ENCODE measurements around the gene GAPDH. TPM values are rescaled to one million over a fixed set of nuclear protein-coding genes. Genes with fewer than 3 reads are reported as not detected.
"Not testable (repeated sequence)": the region's sequence is repeated elsewhere in the genome, so short reads cannot be mapped to it uniquely, and the experiment has no call there.

Gene GAPDH
- 4,776 and 4,843 TPM in 2 replicates for total RNA-seq (2014; rRNA removed; shearing (Covaris generic))

DNA sequence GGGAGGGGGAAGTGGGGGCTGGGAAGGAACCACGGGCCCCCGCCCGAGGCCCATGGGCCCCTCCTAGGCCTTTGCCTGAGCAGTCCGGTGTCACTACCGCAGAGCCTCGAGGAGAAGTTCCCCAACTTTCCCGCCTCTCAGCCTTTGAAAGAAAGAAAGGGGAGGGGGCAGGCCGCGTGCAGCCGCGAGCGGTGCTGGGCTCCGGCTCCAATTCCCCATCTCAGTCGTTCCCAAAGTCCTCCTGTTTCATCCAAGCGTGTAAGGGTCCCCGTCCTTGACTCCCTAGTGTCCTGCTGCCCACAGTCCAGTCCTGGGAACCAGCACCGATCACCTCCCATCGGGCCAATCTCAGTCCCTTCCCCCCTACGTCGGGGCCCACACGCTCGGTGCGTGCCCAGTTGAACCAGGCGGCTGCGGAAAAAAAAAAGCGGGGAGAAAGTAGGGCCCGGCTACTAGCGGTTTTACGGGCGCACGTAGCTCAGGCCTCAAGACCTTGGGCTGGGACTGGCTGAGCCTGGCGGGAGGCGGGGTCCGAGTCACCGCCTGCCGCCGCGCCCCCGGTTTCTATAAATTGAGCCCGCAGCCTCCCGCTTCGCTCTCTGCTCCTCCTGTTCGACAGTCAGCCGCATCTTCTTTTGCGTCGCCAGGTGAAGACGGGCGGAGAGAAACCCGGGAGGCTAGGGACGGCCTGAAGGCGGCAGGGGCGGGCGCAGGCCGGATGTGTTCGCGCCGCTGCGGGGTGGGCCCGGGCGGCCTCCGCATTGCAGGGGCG is at the start of gene GAPDH:
TSS of gene GAPDH (plus strand) at position 595 of the 772 bp plus-strand sequence. CDS start 316 bp downstream, outside the sequence.
- Histone ChIP-seq H3K4me1 (peaks cover 18% of the 10 kb centered on the region; the same call in 1 of the 2 replicates), H3K27ac (peak within 1 kb of the TSS; percentile 93), H3K27me3 (no peaks in the 10 kb centered on the region), H3K4me3 (peak within 1 kb of the TSS; percentile 94), H3K9me3 (replicated peaks) (no peaks in the 10 kb centered on the region), H3K36me3 (peaks cover 65% of the 10 kb centered on the region)
- DNase-seq = peak; percentile 95 to 98

DNA sequence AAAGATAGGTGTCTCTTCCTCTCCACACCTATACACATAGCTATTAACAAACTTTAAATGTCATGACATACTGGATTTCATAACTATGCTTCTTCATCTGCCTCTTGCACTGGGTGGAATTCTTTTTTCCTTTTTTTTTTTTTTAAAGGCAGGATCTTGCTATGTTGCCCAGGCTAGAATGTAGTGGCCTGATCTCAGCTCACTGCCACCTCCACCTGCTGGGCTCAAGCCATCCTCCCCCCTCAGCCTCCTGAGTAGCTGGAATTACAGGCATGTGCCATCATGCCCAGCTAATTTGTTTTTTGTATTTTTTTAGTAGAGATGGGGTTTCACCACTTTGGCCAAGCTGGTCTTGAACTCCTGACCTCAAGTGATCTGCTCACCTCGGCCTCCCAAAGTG is 46.1 kb upstream of the GAPDH start:
- DNase-seq = no peak
- Histone ChIP-seq H3K9me3 (replicated peaks) (no peaks in the 10 kb centered on the region), H3K27ac (no peak overlapping the region), H3K36me3 (peaks cover 7% of the 10 kb centered on the region), H3K4me1 (no peaks in the 10 kb centered on the region), H3K27me3 (no peaks in the 10 kb centered on the region), H3K4me3 (no peak overlapping the region)

DNA sequence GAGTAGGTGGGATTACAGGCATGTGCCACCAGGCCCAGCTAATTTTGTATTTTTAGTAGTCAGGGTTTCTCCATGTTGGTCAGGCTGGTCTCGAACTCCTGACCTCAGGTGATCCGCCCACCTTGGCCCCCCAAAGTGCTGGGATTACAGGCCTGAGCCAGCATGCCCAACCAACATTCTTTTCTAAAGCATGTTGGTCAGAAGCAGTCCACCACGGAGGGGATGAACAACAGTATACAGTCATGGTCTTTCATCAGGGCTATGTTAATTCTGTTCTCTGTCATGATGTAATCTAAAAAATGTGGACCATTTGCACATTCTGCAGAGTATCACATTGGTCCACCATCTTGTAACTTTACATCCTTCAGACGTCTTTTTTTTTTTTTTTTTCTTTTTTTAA is 44.9 kb upstream of the GAPDH start:
- H3K27me3 ChIP-seq = no peaks in the 10 kb centered on the region
- H3K4me1 ChIP-seq = no peaks in the 10 kb centered on the region
- no peak overlapping the region for H3K4me3 ChIP-seq
- H3K9me3 ChIP-seq (replicated peaks) = no peaks in the 10 kb centered on the region
- H3K36me3 ChIP-seq = peaks cover 7% of the 10 kb centered on the region
- no peak for DNase-seq
- no peak overlapping the region for H3K27ac ChIP-seq

DNA sequence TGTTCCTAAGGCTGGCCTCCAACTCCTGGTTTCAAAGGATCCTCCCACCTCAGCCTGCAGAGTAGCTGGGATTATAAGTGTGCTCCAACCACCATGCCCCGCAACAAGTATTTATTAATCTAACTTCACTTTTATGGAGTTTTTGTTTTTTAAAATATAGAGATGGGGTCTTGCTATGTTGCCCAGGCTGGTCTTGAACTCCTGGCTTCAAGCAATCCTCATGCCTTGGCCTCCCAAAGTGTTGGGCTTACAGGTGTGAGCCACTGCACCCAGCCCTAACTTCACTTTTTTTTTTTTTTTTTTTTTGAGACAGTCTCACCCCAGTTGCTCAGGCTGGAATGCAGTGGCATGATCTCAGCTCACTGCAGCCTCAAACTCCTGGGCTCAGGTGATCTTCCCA is 43.6 kb upstream of the GAPDH start:
- not testable (repeated sequence) for H3K9me3 ChIP-seq (replicated peaks); H3K27me3 ChIP-seq; H3K4me1 ChIP-seq; H3K27ac ChIP-seq; H3K4me3 ChIP-seq; DNase-seq
- peaks cover 18% of the 10 kb centered on the region for H3K36me3 ChIP-seq

DNA sequence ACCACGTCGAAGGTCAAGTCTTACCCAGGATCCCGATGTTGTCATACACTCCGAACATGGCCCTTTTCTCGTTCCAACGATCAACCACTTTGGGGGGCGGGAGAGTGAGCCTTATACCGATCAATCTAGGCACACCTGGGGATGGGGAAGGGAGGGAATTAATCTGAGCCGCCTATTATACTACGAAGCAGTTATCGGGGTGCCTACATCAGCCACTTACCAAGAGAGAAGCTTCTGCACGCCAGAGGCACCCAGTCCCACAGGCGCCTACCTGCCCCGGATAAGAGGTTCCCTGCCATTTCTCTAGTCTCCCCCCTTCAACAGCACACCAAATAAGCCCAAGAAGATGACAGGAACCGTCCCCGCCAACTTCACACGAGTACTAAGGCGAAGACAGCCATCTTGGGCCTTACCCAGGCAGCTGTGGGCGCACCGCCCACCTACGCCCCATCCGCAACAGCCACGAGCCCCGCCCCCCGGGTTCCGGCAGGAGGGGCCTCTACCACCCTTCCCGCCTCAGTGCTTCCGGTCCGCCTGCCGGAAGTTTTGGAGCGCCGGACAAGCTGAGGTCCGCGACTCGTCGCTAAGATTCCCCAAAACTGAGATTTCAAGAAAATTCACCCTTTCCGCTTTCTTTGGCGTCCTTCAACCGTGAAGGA is 41.4 kb upstream of the GAPDH start, which contains the start of gene MRPL51:
TSS of gene MRPL51 (minus strand) at position 425 of the 659 bp plus-strand sequence. CDS start at position 299, 126 bp downstream.
- Histone ChIP-seq H3K4me1 (0 out of 2 replicates have a peak, but pooled peaks cover 8% of the 10 kb centered on the region), H3K9me3 (replicated peaks) (no peaks in the 10 kb centered on the region), H3K27ac (peak within 1 kb of the TSS; percentile 94), H3K36me3 (peaks cover 35% of the 10 kb centered on the region), H3K27me3 (no peaks in the 10 kb centered on the region), H3K4me3 (peak within 1 kb of the TSS; percentile 72)
- DNase-seq = peak; percentile 97 to 98

DNA sequence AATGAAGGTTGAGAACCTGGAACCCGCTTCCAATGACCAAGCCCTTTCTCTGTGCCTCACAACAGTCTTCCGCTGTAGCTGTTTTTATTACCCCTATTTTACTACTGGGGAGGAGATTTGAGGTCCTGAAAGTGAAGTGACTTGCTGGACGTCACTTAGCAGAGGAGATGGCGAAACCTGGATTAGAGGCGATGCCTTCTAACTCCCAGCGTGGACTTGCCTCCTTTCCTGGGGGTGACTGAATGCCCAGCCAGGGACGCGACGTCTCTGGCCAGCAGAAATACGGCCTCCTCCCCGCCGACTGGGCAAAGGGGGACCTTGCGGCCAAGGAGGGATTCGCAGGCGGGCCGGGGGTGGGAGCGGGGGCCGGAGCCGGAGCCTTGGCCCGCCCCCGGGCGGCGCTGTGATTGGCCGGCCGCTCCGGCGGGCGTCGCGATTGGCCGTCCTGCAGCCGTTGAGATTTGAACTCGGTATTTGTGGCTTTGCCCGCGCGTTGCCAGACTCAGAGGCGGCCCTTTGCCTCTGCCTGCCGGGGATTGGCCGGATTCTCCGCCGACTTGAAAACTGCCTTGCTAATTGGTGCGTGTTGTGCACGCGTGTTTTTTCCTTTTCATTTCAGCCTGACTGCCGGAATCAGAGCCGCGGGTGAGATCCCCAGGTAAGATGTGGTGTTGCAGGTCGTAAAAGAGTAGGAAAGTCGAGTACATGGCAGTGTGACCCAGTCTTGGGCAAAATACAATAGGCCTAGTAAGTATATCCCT is 40.6 kb upstream of the GAPDH start, which contains the start of gene NCAPD2:
TSS of gene NCAPD2 (plus strand) at position 606 of the 761 bp plus-strand sequence. CDS start 997 bp downstream, outside the sequence.
- H3K4me3 ChIP-seq = peak within 1 kb of the TSS; percentile 72
- H3K9me3 ChIP-seq (replicated peaks) = no peaks in the 10 kb centered on the region
- no peaks in the 10 kb centered on the region for H3K27me3 ChIP-seq
- H3K4me1 ChIP-seq = 0 out of 2 replicates have a peak, but pooled peaks cover 8% of the 10 kb centered on the region
- H3K36me3 ChIP-seq = peaks cover 42% of the 10 kb centered on the region
- DNase-seq = peak; percentile 97 to 98
- H3K27ac ChIP-seq = peak within 1 kb of the TSS; percentile 94

DNA sequence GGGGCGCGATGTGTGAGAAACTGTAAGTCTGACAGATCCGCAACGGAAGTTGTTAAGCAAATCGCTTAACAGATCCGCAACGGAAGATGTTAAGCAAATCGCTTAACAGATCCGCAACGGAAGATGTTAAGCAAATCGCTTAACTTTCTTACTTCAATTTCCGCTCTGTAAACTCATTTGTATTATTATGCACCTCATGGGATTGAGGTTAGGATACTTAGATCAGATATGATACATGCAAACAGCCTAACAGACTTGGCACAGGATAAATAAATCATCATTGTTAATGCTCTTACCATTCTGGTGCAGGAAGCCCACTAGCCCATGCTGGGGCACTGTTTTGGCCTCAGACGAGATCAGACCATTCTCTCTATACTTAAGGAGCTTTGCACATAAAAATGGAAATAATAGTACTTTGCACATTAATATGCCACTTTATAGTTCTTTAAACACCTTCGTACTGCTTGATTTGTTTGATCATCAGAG is 40.0 kb upstream of the GAPDH start:
- 0 out of 2 replicates have a peak, but pooled peaks cover 8% of the 10 kb centered on the region for H3K4me1 ChIP-seq
- peak in 1 of 2 experiments; percentile 13 for DNase-seq
- peak overlapping the region; percentile 94 for H3K27ac ChIP-seq
- peaks cover 48% of the 10 kb centered on the region for H3K36me3 ChIP-seq
- no peaks in the 10 kb centered on the region for H3K27me3 ChIP-seq
- H3K4me3 ChIP-seq = peak overlapping the region; percentile 72
- H3K9me3 ChIP-seq (replicated peaks) = no peaks in the 10 kb centered on the region

DNA sequence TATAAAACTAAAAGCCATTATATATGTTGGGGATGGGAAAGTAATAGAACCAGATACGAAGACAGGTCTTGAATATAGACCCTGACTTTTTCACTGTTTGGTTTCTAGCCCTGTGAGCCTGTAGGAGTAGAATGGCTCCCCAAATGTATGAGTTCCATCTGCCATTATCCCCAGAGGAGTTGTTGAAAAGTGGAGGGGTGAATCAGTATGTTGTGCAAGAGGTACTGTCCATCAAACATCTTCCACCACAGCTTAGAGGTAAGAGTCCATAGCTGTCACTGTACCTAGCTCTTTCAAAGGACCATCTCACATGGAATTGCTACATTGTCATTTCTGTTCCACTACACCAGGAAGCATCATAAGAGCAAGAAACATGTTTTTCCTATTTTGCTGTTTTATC is 39.3 kb upstream of the GAPDH start:
- H3K27me3 ChIP-seq = no peaks in the 10 kb centered on the region
- peak overlapping the region; percentile 94; the same call in 1 of the 2 replicates for H3K27ac ChIP-seq
- peak overlapping the region; percentile 72 for H3K4me3 ChIP-seq
- H3K9me3 ChIP-seq (replicated peaks) = no peaks in the 10 kb centered on the region
- H3K36me3 ChIP-seq = peaks cover 55% of the 10 kb centered on the region
- 0 out of 2 replicates have a peak, but pooled peaks cover 8% of the 10 kb centered on the region for H3K4me1 ChIP-seq
- DNase-seq = peak in 1 of 2 experiments; percentile 24

DNA sequence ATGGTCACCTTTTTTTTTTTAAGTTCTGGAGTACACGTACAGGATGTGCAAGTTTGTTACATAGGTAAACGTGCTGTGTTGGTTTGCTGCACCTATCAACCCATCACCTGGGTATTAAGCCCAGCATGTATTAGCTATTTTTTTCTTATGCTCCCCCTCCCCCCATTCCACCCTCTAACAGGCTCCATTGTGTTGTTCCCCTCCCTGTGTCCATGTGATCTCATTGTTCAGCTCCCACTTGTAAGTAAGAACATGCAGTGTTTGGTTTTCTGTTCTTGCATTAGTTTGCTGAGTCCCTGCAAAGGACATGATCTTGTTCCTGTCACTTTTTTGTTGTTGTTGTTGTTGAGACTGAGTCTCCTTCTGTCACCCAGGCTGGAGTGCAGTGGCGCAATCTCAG is 37.0 kb upstream of the GAPDH start:
- peaks cover 68% of the 10 kb centered on the region for H3K36me3 ChIP-seq
- H3K4me1 ChIP-seq; H3K27ac ChIP-seq; H3K9me3 ChIP-seq (replicated peaks); H3K4me3 ChIP-seq; H3K27me3 ChIP-seq; DNase-seq: not testable (repeated sequence)

DNA sequence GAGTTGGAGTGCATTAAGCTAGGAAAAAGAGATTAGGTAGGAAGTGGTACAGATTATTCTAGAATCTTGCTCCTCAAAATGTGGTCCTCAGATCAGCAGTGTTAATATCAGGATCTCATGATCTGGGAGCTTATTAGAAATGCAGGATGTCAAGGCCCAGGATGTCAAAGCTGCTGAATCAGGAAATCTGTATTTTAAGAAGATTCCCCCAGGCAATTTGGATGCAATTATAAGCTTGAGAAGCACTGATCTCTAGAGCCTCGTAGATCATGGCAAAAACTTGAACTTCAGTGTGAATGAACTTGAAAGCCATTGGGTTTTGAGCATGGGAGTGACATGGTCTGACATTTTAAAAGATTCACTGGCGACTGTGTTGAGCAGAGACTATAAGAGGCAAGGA is 33.9 kb upstream of the GAPDH start:
- Histone ChIP-seq H3K9me3 (replicated peaks) (no peaks in the 10 kb centered on the region), H3K4me1 (0 out of 2 replicates have a peak, but pooled peaks cover under 1% of the 10 kb centered on the region), H3K27me3 (no peaks in the 10 kb centered on the region), H3K36me3 (peaks cover 85% of the 10 kb centered on the region), H3K27ac (no peak overlapping the region), H3K4me3 (no peak overlapping the region)
- no peak for DNase-seq

DNA sequence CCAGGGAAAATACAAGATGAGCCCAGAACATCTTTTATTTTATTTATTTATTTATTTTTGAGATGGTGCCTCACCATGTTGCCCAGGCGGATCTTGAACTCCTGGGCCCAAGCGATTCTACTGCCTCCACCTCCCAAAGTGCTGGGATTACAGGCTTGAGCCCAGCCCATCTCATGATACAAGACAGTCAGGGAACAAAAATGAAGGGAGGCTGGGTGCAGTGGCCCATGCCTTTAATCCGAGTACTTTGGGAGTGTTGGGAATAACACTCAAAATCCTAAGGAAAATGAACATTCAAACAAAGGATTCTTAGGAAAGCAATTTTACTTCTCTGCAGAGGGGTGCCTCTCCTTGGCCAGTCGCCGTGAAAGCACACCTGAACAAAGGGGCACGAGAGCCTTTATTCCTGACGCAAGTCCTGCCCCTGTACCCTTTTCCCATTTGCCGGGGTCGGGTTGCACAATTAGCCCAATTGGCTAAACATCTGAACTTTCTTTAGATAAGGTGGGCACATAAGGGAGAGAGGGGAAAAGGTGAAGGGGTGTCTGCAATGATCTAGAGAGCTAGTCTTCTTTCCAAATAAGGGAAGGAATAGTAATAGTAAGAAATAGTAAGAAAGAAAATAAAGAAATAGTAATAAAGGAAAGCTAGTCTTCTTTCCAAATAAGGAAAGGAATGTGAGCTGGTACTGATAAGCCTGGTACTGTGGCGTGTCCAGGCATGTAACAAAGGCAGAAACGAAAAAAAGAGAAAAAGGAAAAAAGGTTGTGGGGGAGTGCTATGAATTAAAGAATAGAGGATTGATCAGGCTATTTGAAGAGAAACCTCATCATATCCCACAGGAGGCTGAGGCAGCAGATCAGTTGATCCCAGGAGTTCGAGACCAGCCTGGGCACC is 27.0 kb upstream of the GAPDH start:
- no peak for DNase-seq
- H3K27me3 ChIP-seq = no peaks in the 10 kb centered on the region
- no peak overlapping the region for H3K4me3 ChIP-seq
- H3K36me3 ChIP-seq = peaks cover 66% of the 10 kb centered on the region
- H3K4me1 ChIP-seq = peaks cover 4% of the 10 kb centered on the region; the same call in 1 of the 2 replicates
- no peaks in the 10 kb centered on the region for H3K9me3 ChIP-seq (replicated peaks)
- no peak overlapping the region for H3K27ac ChIP-seq

DNA sequence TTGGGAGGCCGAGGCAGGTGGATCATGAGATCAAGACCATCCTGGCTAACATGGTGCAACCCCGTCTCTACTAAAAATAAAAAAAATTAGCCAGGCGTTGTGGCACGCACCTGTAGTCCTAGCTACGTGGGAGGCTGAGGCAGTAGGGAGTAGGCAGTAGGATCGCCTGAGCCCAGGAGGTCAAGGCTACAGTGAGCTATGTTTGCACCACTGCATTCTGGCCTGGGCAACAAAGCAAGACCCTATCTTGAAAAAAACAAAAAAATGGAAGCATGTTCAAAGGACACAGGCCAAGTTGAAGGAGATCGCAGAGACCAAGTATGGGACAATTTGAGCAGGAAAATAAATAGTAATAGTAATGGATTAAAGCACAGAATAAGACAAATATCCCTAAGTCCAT is 26.2 kb upstream of the GAPDH start:
- Histone ChIP-seq H3K27ac (no peak overlapping the region), H3K36me3 (peaks cover 67% of the 10 kb centered on the region), H3K9me3 (replicated peaks) (no peaks in the 10 kb centered on the region), H3K27me3 (no peaks in the 10 kb centered on the region), H3K4me1 (peaks cover 4% of the 10 kb centered on the region; the same call in 1 of the 2 replicates), H3K4me3 (no peak overlapping the region)
- no peak for DNase-seq

DNA sequence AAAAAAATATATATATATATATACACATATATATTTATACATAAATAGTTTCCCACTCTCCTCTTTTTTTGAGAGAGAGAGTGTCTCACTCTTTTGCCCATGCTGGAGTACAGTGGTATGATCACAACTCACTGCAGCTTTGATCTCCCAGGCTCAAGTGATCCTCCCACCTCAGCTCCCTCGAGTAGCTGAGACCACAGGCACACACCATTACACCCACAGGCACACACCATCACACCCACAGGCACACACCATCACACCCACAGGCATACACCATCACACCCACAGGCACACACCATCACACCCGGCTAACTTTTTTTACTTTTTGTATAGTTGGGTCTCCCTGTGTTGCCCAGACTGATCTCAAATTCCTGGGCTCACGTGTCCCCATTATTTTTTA is 14.1 kb upstream of the GAPDH start:
- Histone ChIP-seq H3K4me3 (no peak overlapping the region), H3K36me3 (peaks cover 93% of the 10 kb centered on the region), H3K9me3 (replicated peaks) (no peaks in the 10 kb centered on the region), H3K4me1 (no peaks in the 10 kb centered on the region), H3K27ac (no peak overlapping the region), H3K27me3 (no peaks in the 10 kb centered on the region)
- no peak for DNase-seq
